GM23338 (cell line): ENCODE results near the gene NMS. TPM values are rescaled to one million over a fixed set of nuclear protein-coding genes. Genes with fewer than 3 reads are reported as not detected.

Experiments used
- ATAC-seq: fragments of 200-7000 bp; cut with Tn5 transposase; 3 replicates; pipeline ENCODE4 v1.9.1; 2020
- DNase-seq: peaks from one replicate; pipeline ENCODE4 v3.0.0-alpha.2; 2015; ENCODE audit warnings: low spot score
- H2AFZ ChIP-seq: fragments of 200-600 bp; sonication (generic); 2 replicates; pipeline ENCODE4 v1.8.0; 2016; ENCODE audit warnings: antibody characterized with exemption, mild to moderate bottlenecking, moderate library complexity
- H3F3A ChIP-seq: fragments of 200-600 bp; sonication (generic); replicated peaks from 2 replicates; pipeline ENCODE4 v1.8.0; 2017; ENCODE audit warnings: antibody characterized with exemption, mixed run types, low read depth
- H3K27ac ChIP-seq: fragments of 200-600 bp; sonication (generic); 2 replicates; pipeline ENCODE4 v1.6.1; 2016; ENCODE audit warnings: low read depth
- H3K27me3 ChIP-seq: fragments of 200-600 bp; sonication (generic); 2 replicates; pipeline ENCODE4 v1.8.0; 2016; ENCODE audit warnings: mild to moderate bottlenecking, mixed run types, moderate library complexity; ENCODE audit not compliant: insufficient read depth
- H3K36me3 ChIP-seq: fragments of 200-600 bp; sonication (generic); 2 replicates; pipeline ENCODE4 v1.8.0; 2016; ENCODE audit warnings: mild to moderate bottlenecking; ENCODE audit not compliant: insufficient read depth
- H3K4me1 ChIP-seq: fragments of 200-600 bp; sonication (generic); 2 replicates; pipeline ENCODE4 v1.8.0; 2016; ENCODE audit warnings: mild to moderate bottlenecking, moderate library complexity; ENCODE audit not compliant: insufficient read depth
- H3K4me2 ChIP-seq: fragments of 200-600 bp; sonication (generic); 2 replicates; pipeline ENCODE4 v1.7.1; 2017; ENCODE audit warnings: mixed run types
- H3K4me3 ChIP-seq: fragments of 200-600 bp; sonication (generic); 2 replicates; pipeline ENCODE4 v1.6.1; 2016; ENCODE audit warnings: mixed run types
- H3K79me2 ChIP-seq: fragments of 200-600 bp; sonication (generic); replicated peaks from 2 replicates; pipeline ENCODE4 v1.8.0; 2017; ENCODE audit warnings: mild to moderate bottlenecking; ENCODE audit not compliant: insufficient read depth
- H3K9me2 ChIP-seq: fragments of 200-600 bp; sonication (generic); 2 replicates; pipeline ENCODE4 v1.8.0; 2017; ENCODE audit not compliant: insufficient read depth
- H4K20me1 ChIP-seq: fragments of 200-600 bp; sonication (generic); replicated peaks from 2 replicates; pipeline ENCODE4 v1.8.0; 2017; ENCODE audit warnings: mild to moderate bottlenecking; ENCODE audit not compliant: insufficient read depth
- H3K27ac Mint-ChIP-seq: 2 replicates; pipeline ENCODE4 v1.8.0; 2020; ENCODE audit warnings: inconsistent platforms, mild to moderate bottlenecking, moderate library complexity, mixed read lengths
- H3K27me3 Mint-ChIP-seq: 3 replicates; pipeline ENCODE4 v1.8.0; 2022; ENCODE audit warnings: low read depth, mild to moderate bottlenecking, moderate library complexity, mixed read lengths, inconsistent platforms; ENCODE audit not compliant: insufficient read depth, poor library complexity
- H3K36me3 Mint-ChIP-seq: 3 replicates; pipeline ENCODE4 v1.8.0; 2021; ENCODE audit warnings: low read depth, mild to moderate bottlenecking, inconsistent platforms, moderate library complexity, mixed read lengths
- H3K4me1 Mint-ChIP-seq: 3 replicates; pipeline ENCODE4 v1.8.0; 2020; ENCODE audit warnings: mild to moderate bottlenecking, inconsistent platforms, mixed read lengths
- H3K4me3 Mint-ChIP-seq: 3 replicates; pipeline ENCODE4 v1.8.0; 2021; ENCODE audit warnings: moderate library complexity, mild to moderate bottlenecking, inconsistent platforms, mixed read lengths
- H3K9me3 Mint-ChIP-seq: 3 replicates; pipeline ENCODE4 v1.8.0; 2020; ENCODE audit warnings: moderate library complexity, mild to moderate bottlenecking, inconsistent platforms, mixed read lengths
- CTCF ChIP-seq, 2 experiments: fragments of 200-600 bp in 1 of 2; sonication (generic) in 1 of 2; conservative IDR thresholded peaks; 2 replicates each; pipeline versions ENCODE4 v1.5.1 to v1.6.1; 2016 to 2017; ENCODE audit warnings: antibody characterized with exemption in 2 of 2, low read depth in 2 of 2, mild to moderate bottlenecking in 2 of 2, moderate library complexity in 1 of 2
- ETS1 ChIP-seq: IDR thresholded peaks from 2 replicates; pipeline ENCODE4 v1.6.1; 2016; ENCODE audit warnings: antibody characterized with exemption
- EZH2 ChIP-seq: fragments of 200-600 bp; sonication (generic); IDR thresholded peaks from one replicate; pipeline ENCODE4 v1.8.0; 2017; ENCODE audit warnings: antibody characterized with exemption, mild to moderate bottlenecking, low read depth; ENCODE audit not compliant: unreplicated experiment
- EZH2phosphoT487 ChIP-seq: fragments of 200-600 bp; sonication (generic); IDR thresholded peaks from one replicate; pipeline ENCODE4 v1.8.1; 2018; ENCODE audit warnings: antibody characterized with exemption; ENCODE audit not compliant: unreplicated experiment
- JUNB ChIP-seq: IDR thresholded peaks from one replicate; pipeline ENCODE4 v1.6.1; 2016; ENCODE audit warnings: antibody characterized with exemption; ENCODE audit not compliant: unreplicated experiment
- NANOG ChIP-seq: IDR thresholded peaks from 2 replicates; pipeline ENCODE4 v1.6.1; 2016; ENCODE audit warnings: antibody characterized with exemption, borderline replicate concordance
- POLR2AphosphoS5 ChIP-seq: IDR thresholded peaks from 2 replicates; pipeline ENCODE4 v1.6.1; 2016; ENCODE audit warnings: antibody characterized with exemption, low read depth
- STAT1 ChIP-seq: IDR thresholded peaks from one replicate; pipeline ENCODE4 v1.6.1; 2016; ENCODE audit warnings: antibody characterized with exemption; ENCODE audit not compliant: unreplicated experiment
- ZNF114 ChIP-seq: fragments of 250-450 bp; sonication (Bioruptor Pico); IDR thresholded peaks from 2 replicates; pipeline ENCODE4 v1.5.0; 2020; ENCODE audit warnings: mild to moderate bottlenecking, moderate library complexity
- ZNF331 ChIP-seq: fragments of 250-450 bp; sonication (Bioruptor Pico); IDR thresholded peaks from 2 replicates; pipeline ENCODE4 v1.5.0; 2020; ENCODE audit warnings: low read depth, mild to moderate bottlenecking, moderate library complexity
- ZNF462 ChIP-seq: fragments of 250-450 bp; sonication (Bioruptor Pico); IDR thresholded peaks from 2 replicates; pipeline ENCODE4 v1.5.0; 2020; ENCODE audit warnings: mild to moderate bottlenecking, moderate library complexity
- polyA plus RNA-seq: library from polyadenylated mRNA; unstranded; fragments of >200 nt; fragmentation: Nextera tagmentation; extraction: Ambion mirVana; gene quantifications from 2 replicates; pipeline ENCODE4 v1.2.1, GENCODE V29; 2016
- total RNA-seq: library from RNA; depleted of rRNA; stranded (reverse); fragments of >200 nt; shearing (Covaris generic); gene quantifications from 2 replicates; pipeline ENCODE4 v1.2.3, GENCODE V29; 2014

NMS gene
- total and polyA plus RNA-seq, 2 experiments from 2014 or later: not detected

- no peak overlapping the region for H2AFZ ChIP-seq
- no peaks in the 10 kb centered on the region for H3K4me1 ChIP-seq
- Mint-ChIP-seq H3K36me3 (peaks cover 15% of the 10 kb centered on the region), H3K4me3 (no peak overlapping the region), H3K4me1 (no peaks in the 10 kb centered on the region), H3K27ac (no peak overlapping the region), H3K9me3 (peaks cover 60% of the 10 kb centered on the region), H3K27me3 (peaks cover 1% of the 10 kb centered on the region)
- H3K27me3 ChIP-seq: no peaks in the 10 kb centered on the region
- H3K36me3 ChIP-seq: peaks cover 4% of the 10 kb centered on the region; the same call in 1 of the 2 replicates
- no peak overlapping the region for H3K27ac ChIP-seq
- ATAC-seq: no peak
- no peaks in the 10 kb centered on the region for H3F3A ChIP-seq
- TF ChIP-seq ETS1: no peak
- TF ChIP-seq ZNF331: no peak
- TF ChIP-seq POLR2AphosphoS5: no peak
- TF ChIP-seq STAT1: no peak
- TF ChIP-seq NANOG: no peak
- TF ChIP-seq CTCF (conservative IDR thresholded peaks at IDR 0.05; ENCODE audit: low read depth in 2 of 2): no peak
- no peak for TF ChIP-seq EZH2
- no peak for TF ChIP-seq EZH2phosphoT487
- TF ChIP-seq ZNF462 (CRISPR knock-in tag): no peak
- no peak for TF ChIP-seq JUNB
- TF ChIP-seq ZNF114 (CRISPR knock-in tag): no peak
- H3K4me2 ChIP-seq: no peak overlapping the region
- no peak overlapping the region for H3K4me3 ChIP-seq
- no peaks in the 10 kb centered on the region for H3K9me2 ChIP-seq
- no peaks in the 10 kb centered on the region for H4K20me1 ChIP-seq
- no peaks in the 10 kb centered on the region for H3K79me2 ChIP-seq
- no peak for DNase-seq
Measured at GRCh38 chr2:100460904-100461530, 9.3 kb upstream of the NMS start.
